DND-41 (cell line): ENCODE results near the gene EMC8.

ENCODE experiments used
- CTCF ChIP-seq: IDR thresholded peaks from 2 replicates; pipeline ENCODE4 v1.5.1; 2012; ENCODE audit warnings: borderline replicate concordance, low read length, moderate library complexity, mild to moderate bottlenecking; ENCODE audit not compliant: poor library complexity, severe bottlenecking; ENCODE audit errors: extremely low read depth
- EZH2 ChIP-seq: IDR thresholded peaks from 3 replicates; pipeline ENCODE4 v1.6.1; 2012; ENCODE audit warnings: borderline replicate concordance, low read depth, mild to moderate bottlenecking, moderate library complexity, low read length, inconsistent platforms; ENCODE audit not compliant: severe bottlenecking

GRCh38 chr16:85738923-85739715 is 60.2 kb downstream of the EMC8 start:
- TF ChIP-seq EZH2 (no peak), CTCF (no peak)
